Panc1 (cell line): Measurements from ENCODE around the gene ATP6V1G1. TPM values are rescaled to one million over a fixed set of nuclear protein-coding genes. Genes with fewer than 3 reads are reported as not detected.

Experiments
- ATAC-seq: fragments of 200-7000 bp; cut with Tn5 transposase; 2 replicates; pipeline ENCODE4 v1.9.1; 2020; ENCODE audit warnings: mild to moderate bottlenecking, moderate library complexity
- BruUV-seq: library from RNA; stranded (reverse); fragments of 400-500 nt; replicated peaks from 2 replicates; lab custom pipeline; 2021; lab: Mats Ljungman, UMichigan
- CTCF ChIA-PET: fragments of 300-600 bp; sonication (Branson Sonifier 250); formaldehyde crosslinking; loops from one replicate; lab custom pipeline; 2022; ENCODE audit warnings: antibody characterized with exemption; lab: Charles Lee
- POLR2A ChIA-PET: fragments of 300-600 bp; sonication (Branson Sonifier 250); formaldehyde crosslinking; loops from one replicate; lab custom pipeline; 2022; ENCODE audit warnings: antibody characterized with exemption; lab: Charles Lee
- DNase-seq: peaks from one replicate; pipeline ENCODE4 v3.0.0-alpha.2; 2010; ENCODE audit warnings: low read depth, low spot score
- H3K27ac ChIP-seq: 2 replicates; pipeline ENCODE4 v1.5.1; 2011; ENCODE audit warnings: mild to moderate bottlenecking, low read length, inconsistent platforms
- H3K27me3 ChIP-seq: fragments of 200-500 bp; sonication (Bioruptor generic); 2 replicates; pipeline ENCODE4 v1.6.0; 2014; ENCODE audit warnings: low read length, inconsistent platforms; ENCODE audit not compliant: control insufficient read depth, insufficient read depth
- H3K36me3 ChIP-seq: fragments of 200-500 bp; sonication (Bioruptor generic); 2 replicates; pipeline ENCODE4 v1.5.1; 2014; ENCODE audit warnings: inconsistent platforms, mild to moderate bottlenecking, low read length, moderate library complexity; ENCODE audit not compliant: control insufficient read depth, insufficient read depth
- H3K4me1 ChIP-seq: 2 replicates; pipeline ENCODE4 v1.5.1; 2011; ENCODE audit warnings: inconsistent platforms, mild to moderate bottlenecking, low read length, moderate library complexity; ENCODE audit not compliant: control insufficient read depth, insufficient read depth
- H3K4me3 ChIP-seq, 2 experiments: 2 replicates each; pipeline ENCODE4 v1.5.1; 2011 to 2012; ENCODE audit warnings: low read depth in 2 of 2, low read length in 2 of 2, mild to moderate bottlenecking in 2 of 2, inconsistent platforms in 1 of 2, moderate library complexity in 1 of 2
- H3K9me3 ChIP-seq: fragments of 200-500 bp; sonication (Bioruptor generic); 2 replicates; pipeline ENCODE4 v1.5.1; 2014; ENCODE audit warnings: low read depth, mild to moderate bottlenecking, inconsistent platforms, low read length, moderate library complexity; ENCODE audit not compliant: control insufficient read depth, insufficient read depth
- POLR2AphosphoS5 ChIP-seq: IDR thresholded peaks from 2 replicates; pipeline ENCODE4 v1.6.1; 2012; ENCODE audit warnings: mild to moderate bottlenecking, low read depth, low read length, moderate library complexity
- TCF7L2 ChIP-seq: IDR thresholded peaks from 2 replicates; pipeline ENCODE4 v1.6.1; 2011; ENCODE audit warnings: mild to moderate bottlenecking, low read depth, low read length, inconsistent platforms
- in situ Hi-C: cut with HindIII; loops from 2 replicates; pipeline ENCODE4 v1.10.0; 2016; ENCODE audit warnings: low sequenced_read_pairs, low pct_unique_long_range_greater_than_20kb
- intact Hi-C: fragments of 100-400 bp; cut with micrococcal nuclease; formaldehyde crosslinking; loops from one replicate; pipeline ENCODE4 v1.10.0; 2022; ENCODE audit not compliant: unreplicated experiment
- total RNA-seq: library from RNA; stranded (reverse); gene quantifications from one replicate; pipeline ENCODE4 v1.2.1, GENCODE V29; 2021; ENCODE audit not compliant: unreplicated experiment
- TF ChIP-seq, protein P1 (sequence below), 2 experiments: IDR thresholded peaks; 2 replicates each; pipeline ENCODE4 v1.6.1; 2011 to 2012; ENCODE audit warnings: low read depth in 2 of 2, control low read depth in 1 of 2, low read length in 1 of 2, mild to moderate bottlenecking in 1 of 2, moderate library complexity in 1 of 2; ENCODE audit not compliant: insufficient read depth in 1 of 2

Gene ATP6V1G1
- total RNA-seq, 1 experiment from 2014 or later = 71.8 TPM

DNA sequence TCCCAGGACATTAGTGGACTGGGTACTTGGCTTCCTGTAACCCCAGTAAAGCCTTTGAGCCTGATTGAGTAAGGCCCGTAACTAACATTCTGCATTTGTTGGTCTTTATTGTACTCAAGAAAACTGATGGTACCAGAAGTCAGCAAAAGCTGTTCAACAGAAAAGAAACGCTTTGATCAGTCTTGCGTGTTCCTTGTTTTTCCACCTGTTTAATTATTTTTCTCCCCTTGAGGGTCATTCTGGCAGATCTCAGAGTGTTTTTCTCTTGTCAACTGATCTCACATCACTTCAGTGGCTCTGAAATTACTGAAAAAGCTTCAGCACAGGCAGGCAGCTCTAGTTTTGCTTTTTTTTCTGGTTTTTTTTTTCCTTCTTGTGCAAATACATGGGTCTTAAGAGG lies 17.4 kb downstream of the ATP6V1G1 start:
- ChIA-PET POLR2A (interaction anchor here (0.5 kb wide), 1 partner anchor 59 kb away, joined by 3 read pairs; no protein-coding TSS in a partner anchor), CTCF (interaction anchor here (0.9 kb wide), 1 partner anchor 48 kb away, joined by 3 read pairs; no protein-coding TSS in a partner anchor)
- no TSS peak for BruUV-seq
- H3K9me3 ChIP-seq = no peaks in the 10 kb centered on the region
- in situ Hi-C loops (no loop called here), intact Hi-C loops (no loop called here)
- no peaks in the 10 kb centered on the region; the same call in 1 of the 2 replicates for H3K4me1 ChIP-seq
- no peak for TF ChIP-seq POLR2AphosphoS5
- TF ChIP-seq, protein P1, sequence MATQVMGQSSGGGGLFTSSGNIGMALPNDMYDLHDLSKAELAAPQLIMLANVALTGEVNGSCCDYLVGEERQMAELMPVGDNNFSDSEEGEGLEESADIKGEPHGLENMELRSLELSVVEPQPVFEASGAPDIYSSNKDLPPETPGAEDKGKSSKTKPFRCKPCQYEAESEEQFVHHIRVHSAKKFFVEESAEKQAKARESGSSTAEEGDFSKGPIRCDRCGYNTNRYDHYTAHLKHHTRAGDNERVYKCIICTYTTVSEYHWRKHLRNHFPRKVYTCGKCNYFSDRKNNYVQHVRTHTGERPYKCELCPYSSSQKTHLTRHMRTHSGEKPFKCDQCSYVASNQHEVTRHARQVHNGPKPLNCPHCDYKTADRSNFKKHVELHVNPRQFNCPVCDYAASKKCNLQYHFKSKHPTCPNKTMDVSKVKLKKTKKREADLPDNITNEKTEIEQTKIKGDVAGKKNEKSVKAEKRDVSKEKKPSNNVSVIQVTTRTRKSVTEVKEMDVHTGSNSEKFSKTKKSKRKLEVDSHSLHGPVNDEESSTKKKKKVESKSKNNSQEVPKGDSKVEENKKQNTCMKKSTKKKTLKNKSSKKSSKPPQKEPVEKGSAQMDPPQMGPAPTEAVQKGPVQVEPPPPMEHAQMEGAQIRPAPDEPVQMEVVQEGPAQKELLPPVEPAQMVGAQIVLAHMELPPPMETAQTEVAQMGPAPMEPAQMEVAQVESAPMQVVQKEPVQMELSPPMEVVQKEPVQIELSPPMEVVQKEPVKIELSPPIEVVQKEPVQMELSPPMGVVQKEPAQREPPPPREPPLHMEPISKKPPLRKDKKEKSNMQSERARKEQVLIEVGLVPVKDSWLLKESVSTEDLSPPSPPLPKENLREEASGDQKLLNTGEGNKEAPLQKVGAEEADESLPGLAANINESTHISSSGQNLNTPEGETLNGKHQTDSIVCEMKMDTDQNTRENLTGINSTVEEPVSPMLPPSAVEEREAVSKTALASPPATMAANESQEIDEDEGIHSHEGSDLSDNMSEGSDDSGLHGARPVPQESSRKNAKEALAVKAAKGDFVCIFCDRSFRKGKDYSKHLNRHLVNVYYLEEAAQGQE (IDR thresholded peaks at IDR 0.05; ENCODE audit: insufficient read depth in 1 of 2, low read depth in 2 of 2, low read length in 1 of 2) = no peak
- no peak overlapping the region for H3K4me3 ChIP-seq
- no peaks in the 10 kb centered on the region for H3K27me3 ChIP-seq
- no peak for ATAC-seq
- no peaks in the 10 kb centered on the region for H3K36me3 ChIP-seq
- no peak overlapping the region for H3K27ac ChIP-seq
- DNase-seq = no peak

DNA sequence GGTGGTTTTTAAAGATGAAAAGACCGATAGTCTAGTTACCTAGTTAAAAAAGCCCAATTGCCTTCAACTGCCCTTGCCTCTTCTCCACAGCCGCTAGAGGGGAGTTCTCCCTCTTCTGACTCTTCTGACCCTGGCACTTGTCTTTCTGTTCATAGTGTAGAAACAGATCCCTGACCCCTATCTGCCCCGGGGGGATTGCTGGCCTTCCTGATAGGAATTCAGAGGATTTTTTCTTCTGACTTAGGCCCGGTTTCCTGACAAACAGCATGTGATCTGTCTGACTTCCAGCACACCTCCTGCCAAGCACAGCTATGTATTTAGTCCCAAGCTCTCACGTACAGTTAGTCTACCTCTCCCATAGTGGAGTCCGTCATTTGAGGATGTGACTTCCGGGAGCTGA lies 18.5 kb downstream of the ATP6V1G1 start:
- Histone ChIP-seq H3K9me3 (no peaks in the 10 kb centered on the region), H3K36me3 (no peaks in the 10 kb centered on the region), H3K27ac (no peak overlapping the region), H3K4me3 (no peak overlapping the region), H3K27me3 (no peaks in the 10 kb centered on the region), H3K4me1 (no peaks in the 10 kb centered on the region; the same call in 1 of the 2 replicates)
- intact Hi-C loops = no loop called here
- BruUV-seq = no TSS peak
- CTCF ChIA-PET = no interaction called here
- TF ChIP-seq, protein P1 (IDR thresholded peaks at IDR 0.05; ENCODE audit: insufficient read depth in 1 of 2, low read depth in 2 of 2, low read length in 1 of 2) = no peak
- TF ChIP-seq TCF7L2 = no peak
- no peak for TF ChIP-seq POLR2AphosphoS5
- no peak for DNase-seq
- in situ Hi-C loops = no loop called here
- ATAC-seq = no peak
- POLR2A ChIA-PET = no interaction called here

- Histone ChIP-seq H3K4me3 (no peak overlapping the region), H3K9me3 (no peaks in the 10 kb centered on the region), H3K36me3 (no peaks in the 10 kb centered on the region), H3K27me3 (no peaks in the 10 kb centered on the region), H3K4me1 (no peaks in the 10 kb centered on the region; the same call in 1 of the 2 replicates), H3K27ac (no peak overlapping the region)
- DNase-seq (no peak), ATAC-seq (no peak)
- in situ Hi-C loops (no loop called here), intact Hi-C loops (no loop called here)
- POLR2A ChIA-PET = no interaction called here
- BruUV-seq = no TSS peak
- TF ChIP-seq POLR2AphosphoS5 = no peak
- CTCF ChIA-PET = no interaction called here
Observed at GRCh38 chr9:114606597-114607207, 19.1 kb downstream of the ATP6V1G1 start.
